DMS114 treated with DMSO at 0.1 percent for 48 hours (cell line): ENCODE measurements around the gene HP.

ENCODE experiments used
- DNase-seq: peaks from one replicate; lab custom pipeline; 2025; ENCODE audit not compliant: unreplicated experiment; lab: John Stamatoyannopoulos, UW

The HP gene

DNA sequence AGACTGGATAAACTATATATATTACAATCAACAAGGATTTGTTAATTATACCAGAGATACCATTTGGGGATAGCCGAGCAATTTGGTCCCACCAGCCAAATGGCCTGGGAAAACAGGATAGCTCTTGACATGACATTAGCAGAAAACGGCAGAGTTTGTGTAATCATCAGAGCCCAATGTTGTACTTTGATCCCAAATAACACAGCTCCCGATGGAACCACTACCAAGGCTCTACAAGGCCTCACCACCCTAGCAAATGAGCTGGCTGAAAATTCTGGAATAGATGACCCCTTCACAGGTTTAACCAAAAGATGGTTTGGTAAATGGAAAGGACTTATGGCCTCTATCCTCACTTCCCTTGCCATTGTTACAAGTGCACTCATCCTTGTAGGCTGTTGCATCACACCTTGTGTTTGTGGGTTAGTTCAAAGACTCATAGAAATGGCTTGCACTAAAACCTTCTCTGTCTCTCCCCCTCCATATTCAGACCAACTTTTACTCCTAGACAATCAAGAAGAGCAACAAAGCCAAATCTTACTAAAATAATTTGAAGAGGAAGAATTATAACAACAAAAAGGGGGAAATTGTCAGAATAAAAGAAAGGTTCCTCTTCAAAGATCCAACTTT is 29.6 kb downstream of the HP start:
- no peak for DNase-seq

DNA sequence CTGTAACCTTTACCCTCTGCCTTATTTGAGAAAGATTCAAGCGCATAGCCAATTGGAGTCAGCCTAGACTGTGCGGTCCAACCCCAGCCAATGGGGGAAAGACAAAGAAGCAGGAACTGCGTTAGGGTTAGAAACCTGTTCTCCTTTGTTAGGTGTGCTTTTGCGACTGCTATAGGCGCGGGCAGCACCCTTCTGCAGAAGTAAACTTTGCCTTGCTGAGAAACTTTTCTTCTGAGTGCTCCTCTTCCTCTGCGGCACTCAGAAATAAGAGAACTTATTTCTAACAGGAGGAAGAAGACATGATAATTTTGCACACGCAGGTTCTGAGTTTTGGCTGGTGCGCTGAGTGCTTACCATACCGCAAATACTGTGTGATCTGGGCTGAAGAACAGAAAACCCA is 30.1 kb downstream of the HP start:
- no peak for DNase-seq

DNA sequence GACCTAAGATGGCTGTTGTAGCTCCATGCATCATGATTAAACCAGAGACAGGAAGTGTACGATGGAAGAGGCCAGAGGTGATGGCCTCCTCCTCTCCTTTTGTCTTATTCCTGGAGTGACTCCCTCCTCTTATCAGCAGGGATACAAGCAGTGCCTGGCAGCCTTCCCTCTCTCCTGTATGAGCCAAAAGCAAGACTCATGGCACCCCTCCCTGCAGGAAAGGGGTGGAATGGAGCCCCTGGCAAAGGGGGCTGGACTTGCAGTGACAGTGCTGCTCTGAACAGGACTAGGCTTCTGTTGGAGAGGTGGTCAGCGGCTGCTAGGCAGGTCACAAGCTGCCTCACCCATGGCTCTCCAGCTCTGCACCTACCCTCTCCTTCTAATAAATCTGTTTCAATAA is 30.7 kb downstream of the HP start:
- no peak for DNase-seq

DNA sequence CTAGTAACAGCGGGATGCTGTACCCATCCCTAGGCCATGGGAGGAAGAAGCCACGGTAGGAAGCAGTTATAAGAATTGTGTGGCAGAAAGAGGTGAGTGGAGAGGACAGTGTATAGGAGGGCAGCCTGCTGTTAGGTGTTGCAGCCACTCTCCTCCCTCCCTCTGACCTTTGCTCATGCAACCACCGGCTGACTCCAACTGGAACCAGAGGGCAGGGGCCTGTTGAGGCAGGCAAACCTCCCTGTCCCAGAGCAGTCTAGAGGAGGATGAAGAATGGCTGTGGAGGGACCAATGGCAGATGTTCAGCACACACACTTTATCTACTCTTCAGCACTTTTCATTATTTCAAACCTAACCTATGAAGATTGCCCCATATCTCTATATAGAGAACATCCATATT is 36.9 kb downstream of the HP start:
- DNase-seq, result no peak

DNA sequence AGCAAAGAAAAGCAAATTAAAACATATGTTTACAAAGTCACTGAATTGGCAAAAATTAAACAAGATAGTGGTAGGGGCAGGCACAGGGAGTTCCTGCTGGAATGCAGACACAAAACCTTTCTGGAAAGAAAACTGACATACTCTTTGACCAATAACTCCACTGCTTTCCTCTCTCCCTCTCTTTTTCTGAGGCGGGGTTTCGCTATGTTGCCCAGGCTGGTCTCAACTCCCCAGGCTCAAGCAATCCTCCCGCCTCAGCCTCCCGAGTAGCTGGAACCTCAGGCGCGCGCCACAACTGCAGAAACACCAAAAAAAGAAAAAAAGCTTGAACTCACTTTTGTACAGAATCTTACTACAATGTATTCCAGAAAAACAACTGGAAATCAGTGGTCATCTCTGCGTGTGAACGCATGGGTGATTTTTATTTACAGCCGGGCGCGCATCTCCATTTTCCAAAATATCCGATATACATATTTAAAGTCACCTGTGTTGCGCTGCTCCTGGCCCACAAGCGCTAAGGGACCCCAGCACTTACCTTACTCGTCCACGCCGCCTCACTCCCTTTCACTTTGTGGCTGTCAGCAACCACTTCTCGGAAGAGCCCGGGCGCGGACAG is 38.6 kb downstream of the HP start:
- DNase-seq, result peak; percentile 63

DNA sequence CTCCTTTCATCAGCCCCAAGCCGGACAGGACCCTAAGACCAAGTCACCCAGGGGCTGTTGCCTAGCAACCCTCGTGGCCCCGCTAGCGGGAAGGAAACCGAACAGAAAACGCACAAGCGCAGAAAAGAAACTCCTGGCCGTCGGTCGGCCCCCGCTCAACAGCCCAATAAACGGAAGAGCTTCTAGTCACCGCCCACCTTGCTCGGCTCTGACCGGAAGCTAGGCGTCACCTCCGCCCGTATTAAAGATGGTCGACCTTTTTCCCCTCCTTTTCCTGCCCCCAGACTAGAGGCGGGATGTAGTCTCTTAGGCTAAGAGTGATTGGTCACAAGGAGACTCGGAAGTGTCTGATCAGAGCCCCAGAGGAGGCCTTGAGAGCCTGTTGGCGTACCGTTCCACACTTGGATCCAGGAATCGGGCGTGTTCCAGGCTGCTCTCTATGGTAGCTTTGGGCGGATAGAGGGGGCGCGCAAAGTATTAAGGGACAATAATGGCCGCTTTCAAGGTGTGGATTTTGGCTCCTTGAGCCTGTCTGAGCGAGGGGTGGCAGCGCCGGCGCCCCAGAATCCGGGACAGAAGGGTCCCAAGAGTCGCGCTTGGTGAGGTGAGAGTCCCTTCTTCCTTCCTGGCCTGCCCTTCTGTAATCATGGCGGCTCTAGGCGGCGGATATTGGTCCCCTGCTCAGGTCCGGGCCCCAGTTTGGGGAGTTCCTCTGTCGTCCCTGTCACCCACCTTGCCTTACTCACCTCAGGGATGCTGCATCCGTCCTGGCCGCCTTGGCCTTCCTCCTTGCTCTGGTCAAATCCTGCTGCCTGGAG is 39.4 kb downstream of the HP start, which contains the start of the genes DHX38 and TXNL4B:
Gene DHX38 (plus strand): TSS at position 400 of the 818 bp plus-strand sequence. CDS start 2,311 bp downstream, outside the sequence.
Gene TXNL4B (minus strand): TSS at position 173 of the 818 bp plus-strand sequence. CDS start 2,871 bp downstream, outside the sequence.
- peak; percentile 100 for DNase-seq

DNA sequence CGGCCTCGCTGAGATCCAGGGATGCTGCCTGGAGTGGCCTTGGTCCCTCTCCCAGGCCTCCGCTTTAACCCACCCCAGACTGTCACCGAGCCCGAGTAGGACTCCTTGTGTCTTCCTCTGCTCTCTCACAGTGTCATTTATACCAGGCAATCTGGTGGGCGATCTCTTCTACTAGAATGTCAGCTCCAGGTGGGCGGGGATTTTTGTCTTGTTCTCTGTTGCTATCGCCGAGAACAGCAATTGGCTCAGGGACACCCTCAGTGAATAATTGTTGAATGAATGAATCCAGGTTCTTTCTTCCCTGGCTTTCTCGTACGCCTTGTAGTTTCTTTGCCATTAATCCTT is 39.9 kb downstream of the HP start:
- DNase-seq, result no peak

DNA sequence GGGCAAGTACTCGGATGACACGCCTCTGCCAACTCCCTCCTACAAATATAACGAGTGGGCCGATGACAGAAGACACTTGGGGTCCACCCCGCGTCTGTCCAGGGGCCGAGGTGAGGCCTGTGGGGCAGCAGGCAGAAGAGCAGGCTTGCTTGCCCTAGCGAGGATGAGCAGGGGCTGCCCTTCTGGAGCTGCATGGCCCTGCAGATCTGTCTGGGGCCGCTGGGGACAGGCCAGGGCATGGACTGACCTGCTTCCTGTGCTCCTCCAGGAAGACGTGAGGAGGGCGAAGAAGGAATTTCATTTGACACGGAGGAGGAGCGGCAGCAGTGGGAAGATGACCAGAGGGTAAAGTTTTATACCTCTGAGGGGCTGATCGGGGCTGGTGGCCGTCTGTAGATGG is 44.6 kb downstream of the HP start:
- no peak for DNase-seq

DNA sequence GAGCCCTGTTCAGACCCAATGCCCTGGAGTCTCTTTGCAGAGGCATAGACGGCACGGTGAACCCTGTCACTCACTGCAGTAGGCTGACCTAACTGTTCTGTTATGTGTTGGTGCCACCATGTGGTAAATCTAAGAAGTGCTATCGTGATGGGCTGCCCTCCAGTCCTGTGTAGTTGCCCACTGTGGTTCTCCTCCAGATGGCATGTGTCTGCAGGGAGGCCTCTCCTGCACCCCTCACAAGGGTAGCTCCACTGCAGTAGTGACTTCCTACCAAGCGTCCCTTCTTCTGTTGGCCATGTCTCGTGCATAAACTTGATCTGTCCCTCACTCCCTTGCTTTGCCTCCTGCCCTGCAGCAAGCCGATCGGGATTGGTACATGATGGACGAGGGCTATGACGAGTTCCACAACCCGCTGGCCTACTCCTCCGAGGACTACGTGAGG is 45.1 kb downstream of the HP start:
- peak; percentile 71 for DNase-seq

DNA sequence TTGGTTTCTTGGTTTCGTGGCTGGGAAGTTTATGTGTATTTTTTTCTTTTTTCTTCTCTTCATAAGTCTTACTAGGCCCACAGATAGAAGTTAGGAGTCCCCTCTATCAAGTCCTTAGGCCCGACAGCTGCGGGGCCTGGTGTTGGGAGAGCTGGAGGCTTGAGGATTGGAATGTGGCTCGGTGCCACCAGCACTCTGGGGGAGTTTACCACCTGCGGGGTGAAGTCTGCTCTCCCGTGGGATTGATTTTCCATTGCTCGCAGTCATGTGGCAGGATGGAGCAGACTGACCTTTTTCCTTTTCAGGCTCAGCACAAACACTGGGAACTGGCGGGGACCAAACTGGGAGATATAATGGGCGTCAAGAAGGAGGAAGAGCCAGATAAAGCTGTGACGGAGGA is 46.9 kb downstream of the HP start:
- DNase-seq, result no peak

DNA sequence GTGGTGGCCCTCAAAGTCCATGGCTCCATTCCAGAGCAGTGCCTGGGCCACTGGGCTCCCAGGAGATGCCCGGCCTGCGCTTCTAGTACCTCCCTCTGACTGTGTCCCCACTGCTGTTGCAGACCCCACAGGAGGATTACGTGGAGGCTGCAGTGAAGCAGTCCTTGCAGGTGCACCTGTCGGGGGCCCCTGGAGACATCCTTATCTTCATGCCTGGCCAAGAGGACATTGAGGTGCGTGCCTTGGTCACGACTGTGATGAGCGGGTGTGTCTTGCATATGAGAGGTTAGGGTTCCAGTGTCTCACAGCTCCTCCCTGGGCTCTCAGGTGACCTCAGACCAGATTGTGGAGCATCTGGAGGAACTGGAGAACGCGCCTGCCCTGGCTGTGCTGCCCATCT is 50.6 kb downstream of the HP start:
- no peak for DNase-seq

DNA sequence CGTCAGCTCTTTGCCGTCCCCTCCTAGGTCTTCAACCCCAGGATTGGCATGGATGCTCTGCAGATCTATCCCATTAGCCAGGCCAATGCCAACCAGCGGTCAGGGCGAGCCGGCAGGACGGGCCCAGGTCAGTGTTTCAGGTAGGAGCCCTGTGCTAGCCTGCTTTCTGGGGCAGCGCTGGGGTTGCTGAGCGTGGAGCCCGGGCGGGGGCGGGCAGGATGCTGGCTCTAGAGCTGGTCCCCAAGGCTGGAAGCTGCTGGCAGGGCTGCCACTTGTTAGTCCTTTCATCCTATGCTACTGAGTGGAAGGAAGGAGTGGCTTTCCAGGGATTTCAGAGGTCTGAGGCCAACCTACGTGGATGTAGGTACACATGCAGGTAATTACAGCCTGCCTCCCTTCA is 51.7 kb downstream of the HP start:
- no peak for DNase-seq

DNA sequence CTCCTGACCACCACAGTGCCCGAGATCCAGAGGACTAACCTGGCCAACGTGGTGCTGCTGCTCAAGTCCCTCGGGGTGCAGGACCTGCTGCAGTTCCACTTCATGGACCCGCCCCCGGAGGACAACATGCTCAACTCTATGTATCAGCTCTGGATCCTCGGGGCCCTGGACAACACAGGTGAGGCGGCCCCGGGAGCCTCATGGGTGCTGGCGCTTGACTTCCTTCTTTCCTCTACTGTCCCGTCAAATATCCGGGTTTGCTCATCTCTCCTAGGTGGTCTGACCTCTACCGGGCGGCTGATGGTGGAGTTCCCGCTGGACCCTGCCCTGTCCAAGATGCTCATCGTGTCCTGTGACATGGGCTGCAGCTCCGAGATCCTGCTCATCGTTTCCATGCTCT is 53.1 kb downstream of the HP start:
- no peak for DNase-seq

DNA sequence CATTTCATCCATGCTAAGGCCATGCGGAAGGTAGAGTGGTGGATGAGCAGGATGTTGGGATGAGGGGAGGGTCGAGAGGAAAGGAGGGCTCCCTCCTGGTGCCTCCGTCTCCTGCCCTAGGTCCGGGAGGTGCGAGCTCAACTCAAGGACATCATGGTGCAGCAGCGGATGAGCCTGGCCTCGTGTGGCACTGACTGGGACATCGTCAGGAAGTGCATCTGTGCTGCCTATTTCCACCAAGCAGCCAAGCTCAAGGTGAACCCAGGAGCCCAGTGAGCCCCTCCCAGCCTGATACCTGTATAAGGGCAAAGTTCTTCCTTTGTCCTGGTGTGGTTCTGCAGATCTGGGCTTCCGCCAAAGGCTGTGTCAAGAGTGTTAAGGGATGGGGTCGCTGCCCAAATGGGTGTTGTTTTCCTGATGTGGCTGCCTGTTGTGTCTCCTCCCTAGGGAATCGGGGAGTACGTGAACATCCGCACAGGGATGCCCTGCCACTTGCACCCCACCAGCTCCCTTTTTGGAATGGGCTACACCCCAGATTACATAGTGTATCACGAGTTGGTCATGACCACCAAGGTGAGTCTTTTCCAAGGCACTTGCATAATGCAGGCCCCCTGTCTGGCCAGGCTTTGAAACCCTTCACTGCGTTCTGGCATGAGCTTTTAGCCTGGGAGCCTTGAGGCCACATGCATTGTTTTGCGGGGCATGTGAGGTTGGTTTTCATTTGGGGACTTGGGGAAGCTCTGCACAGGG is 54.2 kb downstream of the HP start:
- no peak for DNase-seq

DNA sequence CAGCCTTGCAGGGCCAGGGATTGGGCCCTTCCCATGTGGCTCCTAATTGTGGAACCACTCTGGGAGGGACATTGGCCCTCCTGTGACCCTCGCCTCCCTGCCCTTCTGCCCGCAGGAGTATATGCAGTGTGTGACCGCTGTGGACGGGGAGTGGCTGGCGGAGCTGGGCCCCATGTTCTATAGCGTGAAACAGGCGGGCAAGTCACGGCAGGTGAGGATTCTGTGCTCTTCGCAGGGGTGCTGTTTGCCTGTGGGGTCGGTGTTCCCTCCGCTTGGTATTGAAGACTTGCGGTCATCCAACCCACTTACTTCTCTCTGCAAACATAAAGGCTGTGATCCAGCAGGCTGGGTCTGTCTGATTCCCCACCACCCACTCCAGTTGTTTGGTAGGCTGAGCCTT is 55.0 kb downstream of the HP start:
- DNase-seq, result no peak

DNA sequence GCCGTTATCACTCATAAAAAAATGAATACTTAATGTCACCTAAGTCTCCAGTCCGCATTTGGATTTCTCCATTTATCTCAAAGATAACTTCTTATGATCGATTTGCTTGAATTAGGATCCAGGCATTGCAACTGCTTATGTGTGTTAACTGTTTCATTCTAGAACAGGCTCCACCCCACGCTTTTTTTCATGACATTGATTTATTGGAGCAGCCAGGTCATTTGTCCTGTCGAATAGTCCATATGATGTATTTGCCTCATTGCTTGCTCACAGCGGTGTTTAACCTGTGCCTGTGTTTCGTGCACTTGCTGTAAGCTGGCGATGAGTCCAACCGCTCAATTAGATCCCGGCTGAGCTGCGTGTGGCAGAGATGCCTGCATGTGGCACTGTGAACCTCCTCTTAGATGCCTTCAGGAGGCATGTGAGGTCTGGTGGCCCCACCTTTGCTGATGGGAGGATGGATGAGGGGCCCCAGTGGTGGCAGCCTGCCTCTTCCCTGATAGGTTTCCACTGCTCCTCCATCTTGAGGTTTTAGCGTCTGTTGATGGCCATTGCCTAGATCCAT is 55.7 kb downstream of the HP start:
- no peak for DNase-seq
